ENCODE results near the gene CDH4.

The CDH4 gene

DNA sequence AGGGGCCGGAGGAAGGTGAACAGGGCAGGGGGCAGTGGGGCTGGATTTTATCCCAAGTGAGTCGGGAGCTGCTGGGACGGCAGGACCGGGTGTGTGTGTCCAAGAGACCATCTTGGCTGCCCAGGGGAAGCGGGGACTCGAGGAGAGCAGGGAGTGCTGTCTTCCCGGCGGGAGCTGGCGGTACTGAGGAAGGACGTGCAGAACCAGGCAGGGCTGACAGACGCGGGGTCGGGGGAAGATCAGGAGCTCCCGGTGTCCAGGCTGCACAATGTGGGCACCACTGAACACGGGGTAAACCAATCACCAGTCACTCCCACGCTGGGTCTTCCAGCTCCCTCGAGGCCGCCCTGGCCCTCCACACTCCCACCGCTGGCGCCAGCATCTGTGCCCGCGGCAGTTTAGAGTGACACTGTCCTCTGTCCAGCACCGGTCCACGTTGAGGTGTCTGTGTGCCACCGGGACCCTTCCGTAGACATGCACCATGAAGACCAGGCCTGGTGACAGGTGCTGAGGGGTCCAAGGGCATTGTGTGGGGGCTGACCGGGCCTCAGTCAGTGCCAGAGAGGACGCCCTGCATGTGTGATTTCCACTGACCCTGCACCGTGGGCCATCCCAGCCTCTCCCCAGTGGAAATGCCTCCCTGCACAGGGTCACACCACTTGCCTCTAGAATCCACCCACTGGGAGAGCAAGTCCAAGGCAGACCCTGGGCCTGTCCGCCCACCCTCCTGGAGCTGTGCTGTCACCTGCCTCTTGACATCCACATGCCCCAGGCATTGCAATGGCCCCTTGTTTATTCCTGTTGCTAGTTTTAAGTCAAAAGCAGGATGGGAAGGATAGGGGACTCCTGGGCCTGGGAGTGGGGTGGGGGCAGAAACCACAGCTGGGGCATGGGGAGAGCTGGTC lies 411.7 kb downstream of the CDH4 start:
- DNase-seq: no peak

DNA sequence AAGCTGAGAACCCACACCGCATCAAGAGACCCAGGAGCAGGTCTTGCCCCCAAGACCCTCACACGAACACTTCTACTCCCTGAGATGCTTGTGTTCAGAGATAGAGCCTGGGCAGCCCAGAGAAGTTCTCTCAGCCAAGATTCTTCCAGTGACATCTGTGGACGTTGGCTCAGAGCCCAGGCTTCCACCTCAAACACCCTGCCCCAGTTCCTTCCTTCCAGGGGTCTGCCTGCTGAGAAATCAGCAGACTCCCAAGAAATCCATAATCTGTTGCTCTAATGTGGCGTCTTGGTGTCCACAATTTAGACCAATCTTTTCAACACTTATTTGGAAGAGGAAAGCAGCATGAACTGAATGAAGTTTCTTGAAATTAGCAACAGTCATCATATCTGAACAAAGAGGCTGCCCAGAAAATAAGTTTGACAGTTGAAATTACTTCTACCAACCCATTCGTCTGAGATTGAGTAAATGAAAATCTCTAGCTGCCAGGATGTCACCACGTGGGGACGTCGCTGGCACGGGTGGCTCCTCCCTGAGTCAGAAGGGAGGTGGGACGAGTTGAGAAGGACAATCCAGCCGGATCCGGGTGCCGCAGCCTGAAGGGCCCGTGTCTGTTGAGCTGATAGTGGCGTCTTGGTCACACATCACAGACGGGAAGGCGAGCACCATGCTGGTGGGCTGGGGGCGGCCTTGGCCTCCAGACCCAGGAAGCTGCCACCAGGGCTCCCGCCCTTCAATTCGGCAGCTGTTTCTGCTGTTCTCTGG lies 412.7 kb downstream of the CDH4 start:
- DNase-seq: no peak

DNA sequence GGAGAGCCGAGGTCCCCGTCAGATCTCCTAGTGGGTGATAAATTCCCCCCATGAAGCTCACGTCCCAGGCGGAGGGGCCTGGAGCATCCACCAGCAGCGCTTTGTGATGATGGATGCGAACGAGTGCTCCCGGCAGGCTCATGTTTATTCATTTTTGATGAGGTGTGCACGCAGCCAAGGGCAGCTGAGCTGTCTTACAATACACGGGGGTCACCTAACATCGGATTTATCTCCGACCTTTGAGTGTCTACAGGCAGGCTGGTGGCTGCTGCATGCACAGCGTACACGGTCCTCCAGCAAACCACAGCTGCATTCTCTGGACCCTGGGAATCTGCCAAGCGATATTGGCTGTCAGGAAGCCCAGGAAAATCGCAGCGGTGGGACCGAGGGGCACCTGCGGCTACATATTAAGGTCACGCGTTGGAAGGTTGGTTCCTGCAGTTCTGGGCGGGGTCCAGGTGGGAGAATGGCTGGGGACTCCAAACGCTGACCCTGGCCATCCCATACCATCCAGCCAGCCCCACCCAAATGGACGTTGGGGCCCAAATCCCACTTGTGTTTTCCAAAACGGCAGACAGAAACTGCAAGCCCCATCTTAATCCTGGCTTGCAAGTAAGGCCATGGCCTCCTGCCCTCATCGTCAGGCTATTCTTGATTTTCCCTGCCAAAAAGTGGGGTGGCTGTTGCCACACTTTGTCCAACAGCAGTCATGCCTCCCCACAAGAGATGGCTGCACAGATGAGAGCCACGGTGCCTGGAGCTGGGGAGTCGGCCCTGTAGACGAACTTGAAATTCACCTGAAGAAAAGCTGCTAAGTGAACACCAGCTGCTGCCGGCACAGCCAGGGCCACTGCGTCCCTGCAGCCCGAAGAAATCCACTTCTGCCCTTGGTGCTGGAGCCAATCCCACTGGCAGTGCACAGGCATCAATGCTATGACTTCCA lies 413.7 kb downstream of the CDH4 start:
- DNase-seq: no peak

DNA sequence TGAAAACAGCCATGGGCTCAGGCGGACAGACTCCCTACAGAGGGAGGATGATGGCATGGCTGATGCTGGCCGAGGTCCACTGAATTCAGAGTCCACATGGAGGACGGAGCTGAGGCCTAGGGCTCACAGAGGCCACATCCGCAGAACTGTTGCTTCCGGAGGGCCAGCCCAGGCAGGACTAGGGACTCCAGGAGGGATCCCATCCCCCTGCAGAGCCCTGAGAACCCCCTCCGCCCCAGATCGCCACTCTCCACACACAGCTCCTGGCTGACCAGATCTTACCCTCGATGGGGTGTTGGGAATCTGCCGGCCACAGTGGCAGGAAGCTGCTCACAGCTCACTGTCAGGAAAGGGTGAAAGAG lies 414.4 kb downstream of the CDH4 start:
- no peak for DNase-seq

DNA sequence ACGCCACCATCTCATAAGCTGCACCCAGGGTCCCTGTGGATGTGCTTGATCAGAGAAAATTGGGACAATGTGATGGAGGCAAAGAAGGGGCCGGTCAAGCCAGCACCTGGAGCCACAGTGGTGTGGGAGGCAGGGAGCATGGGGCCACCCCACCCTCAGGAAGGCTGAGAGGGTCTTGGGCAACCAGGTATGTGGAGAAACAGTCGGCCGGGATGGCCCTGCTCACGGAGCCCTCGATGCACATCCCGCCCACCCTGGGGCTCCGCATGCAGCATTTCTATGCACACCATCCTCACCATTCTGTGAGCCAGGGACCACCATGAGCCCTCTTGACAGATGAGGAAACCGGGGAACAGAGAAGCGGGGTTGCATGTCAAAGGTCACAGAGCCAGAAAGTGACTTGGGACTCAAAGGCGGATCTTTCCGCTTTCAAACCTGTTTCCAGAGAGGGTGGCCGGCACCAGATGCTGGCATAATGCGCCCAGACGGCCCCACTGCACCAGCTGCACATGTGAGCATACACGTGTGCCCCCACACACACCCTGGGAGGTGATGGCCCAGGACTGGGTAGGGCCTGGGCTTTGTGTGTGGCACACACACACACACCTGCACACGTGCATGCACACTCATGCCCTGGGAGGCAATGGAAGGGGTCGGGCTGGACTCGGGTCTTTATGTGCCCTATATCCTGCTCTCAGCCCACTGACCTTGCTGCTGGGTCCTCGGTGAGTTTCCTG lies 415.2 kb downstream of the CDH4 start:
- DNase-seq: no peak

DNA sequence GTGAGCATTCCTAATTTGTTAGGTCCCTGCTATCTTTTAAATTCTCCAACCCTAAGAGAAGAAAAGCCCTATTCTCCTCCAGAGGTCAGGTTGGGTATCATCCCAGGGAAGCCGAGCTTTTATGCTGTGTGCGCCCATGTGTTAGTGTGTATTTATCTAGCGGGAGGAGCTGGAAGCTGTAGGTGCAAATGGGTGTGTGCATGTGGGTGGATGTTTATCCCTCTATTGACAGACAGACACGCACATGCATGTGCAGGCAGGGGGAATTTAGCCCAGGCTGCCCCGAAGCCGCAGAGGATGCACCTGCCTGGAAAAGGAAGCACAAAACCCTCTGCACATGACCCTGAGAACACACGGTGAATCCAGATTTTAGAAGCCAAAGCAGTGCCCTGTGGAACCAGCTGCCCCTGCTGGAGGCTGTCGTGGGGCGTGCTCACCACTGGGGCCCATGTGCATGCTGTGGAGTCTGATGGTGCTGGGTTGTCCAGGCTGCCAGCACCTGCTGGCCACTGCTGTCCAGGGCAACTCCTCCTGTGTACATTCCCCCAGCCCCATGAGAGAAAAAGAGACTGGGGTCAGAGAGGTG lies 416.1 kb downstream of the CDH4 start:
- DNase-seq: no peak

DNA sequence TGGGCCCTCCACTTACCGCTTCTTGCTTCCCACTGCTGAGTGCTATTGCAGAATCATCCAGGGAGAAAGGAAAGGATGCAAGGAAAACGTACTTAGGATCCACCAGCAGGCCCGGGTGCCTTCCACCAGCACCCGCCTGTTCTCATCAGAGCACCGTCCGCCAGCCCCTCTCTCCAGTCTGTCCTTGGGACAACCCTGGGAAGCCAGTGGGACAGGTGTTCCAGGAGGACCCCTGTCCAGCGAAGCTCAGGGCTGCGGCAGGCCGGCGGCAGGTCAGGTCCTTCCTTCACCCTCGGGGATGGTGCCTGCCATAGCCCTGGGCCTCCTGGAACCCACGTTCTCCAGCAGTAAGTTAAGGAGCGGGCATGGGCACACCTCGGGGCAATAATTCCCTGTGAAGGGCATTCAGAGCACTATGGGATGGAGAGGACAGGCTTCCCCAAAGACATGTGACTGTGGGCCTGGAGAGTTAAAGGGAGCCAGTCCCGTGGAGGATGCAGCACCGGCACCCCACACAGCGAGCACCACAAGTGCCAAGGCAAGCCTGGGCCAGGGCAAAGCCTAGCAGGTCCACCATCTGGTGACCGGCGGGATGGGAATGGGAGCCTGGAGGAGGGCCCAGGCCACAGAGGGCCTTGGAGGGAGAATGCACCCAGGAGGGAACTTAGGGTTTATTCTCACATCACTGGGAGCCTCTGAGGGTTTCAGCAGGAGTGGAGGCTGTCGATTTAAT lies 416.9 kb downstream of the CDH4 start:
- DNase-seq: no peak

DNA sequence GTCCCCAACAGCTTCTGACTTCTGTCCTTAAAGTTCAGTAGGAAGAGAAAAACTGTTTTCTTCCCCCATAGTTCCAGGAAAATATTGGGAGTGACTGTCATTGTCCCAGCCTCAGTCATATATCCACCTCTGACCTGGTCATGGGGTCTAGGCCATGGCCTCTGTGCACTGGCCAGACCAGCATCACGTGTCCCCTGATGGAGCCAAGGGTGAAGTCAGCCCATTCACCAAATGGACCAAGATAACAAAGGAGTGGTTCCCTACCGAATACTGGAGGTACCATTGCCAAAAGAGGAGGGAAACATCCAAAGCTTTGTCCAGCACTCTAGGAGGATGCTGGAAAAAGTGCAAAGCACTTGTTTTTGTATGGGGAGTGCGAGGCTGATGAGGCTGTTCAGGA lies 418.2 kb downstream of the CDH4 start:
- no peak for DNase-seq

DNA sequence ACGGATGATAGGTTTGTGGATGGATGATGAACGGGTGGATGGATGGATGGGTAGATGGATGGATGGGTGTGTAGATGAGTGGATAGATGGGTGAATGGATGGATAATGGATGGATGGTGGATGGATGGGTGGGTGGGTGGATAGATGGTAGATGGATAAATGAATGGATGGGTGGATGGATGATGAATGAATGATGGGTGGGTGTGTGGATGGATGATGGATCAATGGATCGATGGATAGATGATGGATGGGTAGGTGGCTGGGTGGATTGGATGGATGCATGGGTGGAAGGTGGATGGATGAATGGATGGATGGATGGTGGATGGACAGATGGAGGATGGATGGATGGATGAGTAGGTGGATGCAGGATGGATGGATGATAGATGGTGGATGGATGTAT lies 419.5 kb downstream of the CDH4 start:
- DNase-seq: no peak

DNA sequence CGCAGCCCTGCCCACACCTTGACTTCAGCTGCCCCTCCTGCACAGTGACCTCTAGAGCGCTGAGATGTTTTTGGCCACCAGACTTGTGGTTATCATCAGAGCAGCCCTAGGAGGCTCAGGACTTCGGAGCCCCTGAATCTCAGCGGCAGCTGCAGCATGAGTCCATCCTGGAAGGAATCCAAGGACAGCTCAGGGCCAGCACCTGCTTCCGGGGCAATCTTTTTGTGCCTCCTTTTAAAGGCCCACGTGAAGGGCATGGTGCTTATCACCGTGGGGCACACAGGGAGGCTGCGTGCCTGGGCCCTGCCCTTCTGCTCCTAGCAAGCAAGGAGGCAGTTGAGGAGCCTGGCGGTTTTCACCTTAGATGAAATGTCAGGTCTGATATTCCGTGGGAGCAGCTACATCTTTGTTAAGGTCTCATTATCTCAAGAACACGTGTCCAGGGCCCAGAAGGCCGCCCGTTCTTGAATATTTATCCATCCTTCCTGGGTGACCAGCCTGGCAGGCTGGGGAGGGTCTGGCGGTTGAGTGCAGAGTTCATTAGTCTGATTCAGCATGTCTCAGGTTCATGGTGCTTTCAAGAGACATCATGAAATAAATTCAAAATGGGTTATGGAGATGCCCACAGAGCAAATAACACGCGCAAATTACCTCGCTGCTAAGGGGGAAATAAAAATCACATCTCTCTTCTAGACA lies 421.2 kb downstream of the CDH4 start:
- no peak for DNase-seq

DNA sequence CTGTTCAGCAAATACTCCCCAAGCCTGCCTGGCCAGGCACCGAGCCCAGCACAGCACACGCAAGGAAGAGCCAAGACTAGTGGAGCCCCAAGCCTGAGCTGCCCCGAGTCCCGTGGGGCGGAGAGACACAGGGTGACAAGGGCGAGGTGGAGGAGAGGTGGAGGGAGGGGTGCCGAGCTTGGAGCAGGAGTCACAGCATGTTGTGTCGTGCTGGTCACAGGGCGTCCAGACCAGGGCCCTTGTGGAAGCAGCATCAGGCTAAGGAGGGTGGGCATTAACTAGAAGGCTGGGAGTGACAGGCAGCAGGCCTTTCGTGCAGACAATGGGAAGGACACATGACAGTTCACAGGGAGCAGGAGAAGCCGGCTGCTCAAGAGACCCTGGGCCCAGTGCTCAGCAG lies 422.1 kb downstream of the CDH4 start:
- DNase-seq: no peak

DNA sequence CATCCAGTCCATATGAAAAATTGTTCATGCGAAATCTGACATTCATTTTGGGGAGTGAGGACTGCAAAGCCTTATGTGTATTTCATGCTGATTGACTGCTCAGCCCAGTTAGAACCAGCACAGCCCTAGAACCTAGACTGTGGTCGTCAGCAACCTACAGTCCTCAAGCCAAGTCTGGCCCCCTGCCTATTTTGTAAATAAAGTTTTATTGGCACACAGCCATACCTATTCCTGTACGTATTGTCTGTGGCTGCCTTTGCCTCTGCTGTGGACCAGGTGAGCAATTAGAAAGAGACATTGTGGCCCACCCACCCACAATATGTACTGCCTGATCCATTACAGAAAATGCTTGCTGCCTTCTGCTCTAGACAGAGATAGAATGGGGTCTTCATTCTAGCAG lies 422.6 kb downstream of the CDH4 start:
- no peak for DNase-seq

DNA sequence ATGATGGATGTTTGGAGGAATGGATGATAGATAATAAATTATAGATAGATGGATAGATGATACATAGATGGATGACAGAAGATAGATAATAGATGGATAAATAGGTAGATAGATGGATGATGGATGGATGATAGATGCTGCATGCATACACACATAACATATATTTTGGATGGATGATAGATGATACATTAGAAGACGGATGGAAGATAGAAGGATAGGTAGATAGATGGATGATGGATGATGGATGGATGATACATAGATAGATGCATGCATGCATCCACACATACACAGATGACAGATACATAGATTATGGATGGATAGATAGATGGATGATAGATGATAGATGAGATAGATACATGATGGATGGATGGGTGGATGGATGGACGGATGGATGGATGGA lies 425.9 kb downstream of the CDH4 start:
- DNase-seq: no peak

DNA sequence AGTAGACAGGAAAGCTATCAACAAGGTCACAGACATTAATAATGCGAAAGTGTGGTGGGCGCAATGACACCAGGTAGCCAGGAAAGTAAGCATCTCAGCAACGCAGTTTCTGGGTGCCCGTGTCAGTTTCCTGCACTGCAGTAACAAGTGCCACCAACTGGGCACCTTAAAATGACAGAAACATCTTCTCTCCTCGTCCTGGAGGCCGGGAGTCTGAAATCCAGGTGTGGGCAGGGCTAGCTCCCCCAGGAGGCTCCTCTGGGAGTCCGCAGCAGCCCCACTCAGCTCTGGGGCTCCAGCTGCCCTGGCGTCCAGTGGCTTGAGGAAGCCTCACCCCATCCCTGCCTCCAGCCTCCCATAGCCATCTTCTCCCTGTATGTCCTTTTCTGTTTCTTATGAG lies 426.4 kb downstream of the CDH4 start:
- DNase-seq: no peak

DNA sequence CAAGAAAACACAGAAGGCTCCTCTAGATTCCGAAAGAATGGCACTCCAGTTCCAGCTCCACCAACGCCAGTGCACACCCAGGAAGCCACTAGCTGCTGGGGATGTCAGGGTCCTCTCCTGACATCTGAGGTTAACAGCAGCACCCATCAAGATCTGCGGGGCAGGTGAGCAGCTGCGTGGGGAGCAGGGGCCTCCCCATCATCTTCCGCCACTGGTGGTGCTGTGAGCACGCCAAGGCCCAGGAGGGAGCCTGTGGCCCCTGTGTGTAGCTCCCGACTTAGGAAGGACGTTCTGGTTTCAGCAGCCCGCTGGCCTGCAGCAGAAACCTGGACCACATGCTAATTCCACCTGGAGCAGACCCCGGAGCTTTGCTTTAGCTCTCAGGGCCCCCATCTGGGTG lies 427.4 kb downstream of the CDH4 start:
- DNase-seq: no peak

DNA sequence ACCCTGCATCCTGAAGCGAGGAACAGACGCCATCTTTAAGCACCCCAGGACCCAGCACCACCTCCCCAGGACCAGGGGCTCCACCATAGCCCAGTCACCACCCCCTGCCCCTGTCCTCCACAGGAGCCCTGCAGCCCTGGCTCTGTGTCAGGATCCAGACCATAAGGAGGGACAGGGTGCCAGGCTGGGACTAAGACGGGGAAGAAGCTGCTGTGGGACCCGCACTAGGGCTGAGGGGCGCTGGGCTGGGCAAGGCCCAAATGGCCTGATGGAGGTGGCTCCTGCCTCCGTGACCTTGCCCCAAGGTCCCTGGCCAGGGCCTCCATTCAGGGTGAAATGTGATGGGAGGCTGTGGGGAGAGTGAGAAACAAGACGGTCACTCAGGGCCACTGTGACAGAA lies 428.0 kb downstream of the CDH4 start:
- DNase-seq: no peak

DNA sequence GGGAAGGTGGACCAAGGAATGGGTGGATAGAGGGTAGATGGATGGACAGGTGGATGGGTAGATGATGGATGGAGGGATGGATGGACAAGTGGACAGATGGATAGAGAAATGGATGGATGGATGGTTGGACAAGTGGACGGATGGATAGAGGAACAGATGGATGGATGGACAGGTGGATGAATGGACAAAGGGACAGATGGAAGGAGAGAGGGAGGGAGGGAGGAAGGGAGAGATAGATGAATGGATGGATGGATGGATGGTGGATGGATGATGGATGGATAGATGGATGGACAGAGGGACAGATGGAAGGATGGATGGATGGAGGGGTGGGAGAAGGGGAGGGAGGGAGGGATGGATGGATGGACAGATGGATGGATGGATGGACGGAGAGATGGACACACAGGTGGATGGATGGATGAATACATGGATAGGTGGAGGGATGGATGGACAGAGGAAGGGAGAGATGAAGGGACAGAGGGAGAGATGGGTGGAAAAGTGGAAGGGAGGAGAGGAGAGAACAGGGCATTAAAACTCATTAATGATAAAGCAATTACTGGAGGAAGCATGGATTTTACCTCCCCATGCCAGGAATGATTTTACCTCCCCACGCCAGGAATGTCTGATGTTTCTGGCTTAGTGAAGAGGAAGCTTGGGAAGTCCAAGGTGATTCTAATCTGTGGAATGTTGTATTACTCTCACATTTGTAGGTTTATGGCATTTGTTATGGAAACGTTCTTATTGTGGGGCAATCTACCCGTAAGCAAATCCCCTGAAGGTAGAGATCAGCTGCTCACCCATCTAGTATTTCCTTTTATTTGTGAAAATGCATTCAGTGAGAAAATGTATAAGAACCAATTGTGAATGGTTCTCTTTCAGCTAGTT lies 430.3 kb downstream of the CDH4 start:
- no peak for DNase-seq

DNA sequence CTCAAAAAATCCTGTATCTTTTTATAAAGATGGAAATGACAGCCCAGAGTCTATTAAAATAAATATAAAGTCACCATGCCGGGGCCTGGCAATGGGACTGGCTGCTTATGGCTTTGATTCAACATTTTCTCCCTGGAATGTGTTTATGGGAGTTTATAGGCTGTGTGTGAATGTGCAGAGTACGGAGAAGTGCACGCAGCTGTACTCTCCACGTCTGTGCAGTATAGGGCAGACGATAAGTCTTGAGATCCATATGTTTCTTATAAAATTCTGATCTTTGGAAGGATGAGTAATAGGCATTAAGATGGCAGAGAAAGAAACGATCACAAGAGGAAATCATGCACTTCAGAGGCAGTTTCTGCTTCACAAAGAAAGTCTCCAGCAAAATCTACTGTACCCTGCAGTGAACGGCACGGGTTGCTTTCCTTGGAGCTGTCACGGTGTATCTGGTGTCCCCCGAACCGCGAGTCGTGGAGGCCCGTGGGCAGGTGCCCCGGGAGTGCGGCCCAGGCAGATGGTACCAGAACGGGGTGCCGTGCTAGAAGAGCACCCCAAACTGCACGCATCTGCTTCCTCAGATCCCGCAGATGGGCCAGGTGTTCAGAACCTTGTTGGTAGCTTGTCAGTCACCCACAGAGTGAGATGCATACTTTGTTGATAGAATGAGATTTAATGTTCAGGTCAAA lies 431.1 kb downstream of the CDH4 start:
- no peak for DNase-seq

DNA sequence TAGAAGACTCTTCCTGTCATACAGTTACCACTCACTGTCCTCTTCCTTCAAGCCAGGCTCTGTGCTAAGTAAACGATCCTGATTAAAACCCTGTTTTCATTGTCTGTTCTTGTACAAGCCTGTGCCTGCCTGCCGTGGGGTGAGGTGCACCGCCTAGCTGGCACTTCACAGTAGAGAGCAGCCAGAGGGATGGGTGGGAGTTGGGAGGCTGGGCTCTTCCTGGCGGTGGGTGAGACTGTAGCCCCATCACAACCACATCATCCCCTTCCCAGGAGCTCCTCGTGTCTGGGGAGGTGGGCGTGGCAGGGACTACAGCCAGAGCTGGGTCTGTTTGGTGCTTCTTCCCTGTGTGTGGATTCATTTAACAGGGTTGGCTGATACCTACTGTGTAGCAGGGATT lies 431.7 kb downstream of the CDH4 start:
- DNase-seq: no peak
